Upper lobe of right lung (tissue), 1 donor: ENCODE results near the gene PEPD. TPM values are rescaled to one million over a fixed set of nuclear protein-coding genes. Genes with fewer than 3 reads are reported as not detected.

ENCODE experiments used
- ATAC-seq: fragments of 200-7000 bp; cut with Tn5 transposase; one replicate; pipeline ENCODE4 v1.9.1; 2020; ENCODE audit warnings: mild to moderate bottlenecking, moderate library complexity
- DNase-seq: peaks from one replicate; pipeline ENCODE4 v3.0.0-alpha.2; 2020
- H3K27ac ChIP-seq: fragments of 200-600 bp; one replicate; pipeline ENCODE4 v1.8.0; 2022
- H3K27me3 ChIP-seq: fragments of 200-600 bp; one replicate; pipeline ENCODE4 v1.8.0; 2022; ENCODE audit warnings: mild to moderate bottlenecking
- H3K36me3 ChIP-seq: fragments of 200-600 bp; one replicate; pipeline ENCODE4 v1.8.0; 2022
- H3K4me1 ChIP-seq: fragments of 200-600 bp; one replicate; pipeline ENCODE4 v1.8.0; 2022
- H3K4me3 ChIP-seq: fragments of 200-600 bp; one replicate; pipeline ENCODE4 v1.8.0; 2022; ENCODE audit warnings: mild to moderate bottlenecking
- H3K9me3 ChIP-seq: fragments of 200-600 bp; one replicate; pipeline ENCODE4 v1.8.0; 2022
- intact Hi-C: fragments of 100-400 bp; cut with DNase I; formaldehyde crosslinking; loops from one replicate; pipeline ENCODE4 v1.11.0; 2022
- total RNA-seq: library from RNA; stranded (reverse); fragmentation: NEBNext Ultra II Directional; extraction: Animal tissue kit (Norgen Biotek cat#: 25700); gene quantifications from one replicate; pipeline ENCODE4 v1.2.1, GENCODE V29; 2021
- TF ChIP-seq, protein P1 (sequence below): fragments of 200-600 bp; IDR thresholded peaks from one replicate; pipeline ENCODE4 v1.8.0; 2022; ENCODE audit warnings: antibody characterized with exemption
- donor health status: DM: no; HTN: yes; CAD: no; lungs with severe emphysema.

Gene PEPD
- total RNA-seq, 1 donor from 2014 or later, result 78.4 TPM

DNA sequence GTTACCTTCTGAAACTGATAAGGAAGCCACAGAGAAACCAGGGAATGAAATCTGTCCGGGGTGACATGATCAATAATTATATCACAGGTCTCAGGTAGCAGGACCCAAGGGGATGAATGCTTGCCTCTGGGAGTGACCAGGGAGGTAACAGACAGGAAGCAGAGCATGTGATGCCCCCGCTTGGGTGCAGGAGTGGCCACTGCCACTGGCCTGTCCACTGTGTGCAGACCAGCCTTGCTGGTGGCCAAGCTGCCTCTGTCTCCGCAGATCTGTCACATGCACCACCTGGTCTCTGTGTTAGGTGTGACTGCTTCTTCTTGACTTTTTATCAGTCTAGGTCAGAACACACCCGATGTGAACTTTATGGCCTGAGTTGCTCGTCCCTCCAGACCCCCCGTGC, 71.8 kb downstream of the PEPD start:
- no peaks in the 10 kb centered on the region for H3K4me1 ChIP-seq
- intact Hi-C loops, result no loop called here
- TF ChIP-seq, protein P1, sequence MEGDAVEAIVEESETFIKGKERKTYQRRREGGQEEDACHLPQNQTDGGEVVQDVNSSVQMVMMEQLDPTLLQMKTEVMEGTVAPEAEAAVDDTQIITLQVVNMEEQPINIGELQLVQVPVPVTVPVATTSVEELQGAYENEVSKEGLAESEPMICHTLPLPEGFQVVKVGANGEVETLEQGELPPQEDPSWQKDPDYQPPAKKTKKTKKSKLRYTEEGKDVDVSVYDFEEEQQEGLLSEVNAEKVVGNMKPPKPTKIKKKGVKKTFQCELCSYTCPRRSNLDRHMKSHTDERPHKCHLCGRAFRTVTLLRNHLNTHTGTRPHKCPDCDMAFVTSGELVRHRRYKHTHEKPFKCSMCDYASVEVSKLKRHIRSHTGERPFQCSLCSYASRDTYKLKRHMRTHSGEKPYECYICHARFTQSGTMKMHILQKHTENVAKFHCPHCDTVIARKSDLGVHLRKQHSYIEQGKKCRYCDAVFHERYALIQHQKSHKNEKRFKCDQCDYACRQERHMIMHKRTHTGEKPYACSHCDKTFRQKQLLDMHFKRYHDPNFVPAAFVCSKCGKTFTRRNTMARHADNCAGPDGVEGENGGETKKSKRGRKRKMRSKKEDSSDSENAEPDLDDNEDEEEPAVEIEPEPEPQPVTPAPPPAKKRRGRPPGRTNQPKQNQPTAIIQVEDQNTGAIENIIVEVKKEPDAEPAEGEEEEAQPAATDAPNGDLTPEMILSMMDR, result no peak
- no peak overlapping the region for H3K27ac ChIP-seq
- H3K27me3 ChIP-seq, result no peaks in the 10 kb centered on the region
- no peak overlapping the region for H3K4me3 ChIP-seq
- ATAC-seq, result no peak
- H3K36me3 ChIP-seq, result no peaks in the 10 kb centered on the region
- peak; percentile 40 for DNase-seq
- no peaks in the 10 kb centered on the region for H3K9me3 ChIP-seq

DNA sequence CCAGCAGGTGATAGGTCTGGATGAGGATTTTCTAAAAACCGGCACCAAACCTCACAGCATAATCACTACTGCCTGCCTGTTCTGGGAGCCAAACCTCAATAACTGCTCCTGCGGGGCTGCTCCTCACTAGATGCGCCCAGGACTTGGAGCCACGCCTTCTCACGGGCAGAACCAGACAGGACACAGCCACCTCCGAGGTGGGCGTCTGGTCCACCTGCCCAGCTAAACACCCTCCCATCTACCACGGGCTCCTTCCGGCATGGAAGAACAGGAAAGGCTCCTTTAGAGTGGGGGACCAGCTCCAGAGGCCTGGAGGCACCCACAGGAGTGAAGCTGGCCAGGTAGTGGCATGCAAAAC, 73.5 kb downstream of the PEPD start:
- H3K4me3 ChIP-seq, result no peak overlapping the region
- TF ChIP-seq, protein P1, result no peak
- peak; percentile 38 for DNase-seq
- no peaks in the 10 kb centered on the region for H3K27me3 ChIP-seq
- no peaks in the 10 kb centered on the region for H3K36me3 ChIP-seq
- no peaks in the 10 kb centered on the region for H3K4me1 ChIP-seq
- no peak for ATAC-seq
- intact Hi-C loops, result no loop called here
- H3K27ac ChIP-seq, result no peak overlapping the region
- no peaks in the 10 kb centered on the region for H3K9me3 ChIP-seq

DNA sequence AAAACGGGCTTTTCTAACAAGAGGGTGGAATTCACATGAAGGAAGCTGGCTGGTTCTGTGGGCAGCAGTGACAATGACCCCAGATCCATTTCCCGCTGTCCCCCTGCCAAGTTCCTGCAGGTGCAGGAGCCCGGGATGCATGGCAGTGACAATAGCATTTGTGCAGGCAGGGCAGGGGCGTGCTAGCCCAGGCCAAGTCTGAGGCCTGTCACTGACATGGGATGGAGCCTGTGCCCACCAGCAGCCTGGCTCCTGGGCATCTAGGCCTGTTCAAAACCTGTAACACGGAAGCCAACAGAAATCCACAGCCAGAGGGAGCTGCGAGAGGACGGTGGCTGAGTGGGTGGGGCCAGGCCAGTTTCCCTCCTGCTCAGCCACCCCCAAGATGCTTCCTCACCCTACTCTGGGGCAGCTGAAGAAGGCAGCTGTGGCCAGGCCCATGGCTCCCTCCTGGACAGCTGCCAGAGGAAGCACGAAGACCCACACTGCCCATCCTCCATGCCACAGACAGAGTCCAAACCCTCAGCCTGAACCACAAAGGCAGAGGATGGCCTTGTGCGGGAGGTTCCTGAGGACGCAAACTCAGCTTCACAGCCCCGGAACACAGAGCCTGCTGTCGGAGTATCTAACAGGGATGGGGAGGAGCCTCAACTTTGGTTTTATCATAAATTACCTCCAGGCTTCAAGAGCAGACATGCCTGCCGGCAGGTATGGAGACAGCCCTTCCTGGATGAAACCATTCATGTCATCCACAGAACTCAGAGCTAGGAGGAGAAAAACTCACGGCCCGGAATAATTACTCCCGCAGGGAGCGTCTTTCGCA, 74.0 kb downstream of the PEPD start:
- Histone ChIP-seq H3K4me1 (no peaks in the 10 kb centered on the region), H3K36me3 (no peaks in the 10 kb centered on the region), H3K27ac (no peak overlapping the region), H3K9me3 (no peaks in the 10 kb centered on the region), H3K27me3 (no peaks in the 10 kb centered on the region), H3K4me3 (no peak overlapping the region)
- intact Hi-C loops, result no loop called here
- ATAC-seq (no peak), DNase-seq (peak; percentile 54)
- TF ChIP-seq, protein P1, result no peak

DNA sequence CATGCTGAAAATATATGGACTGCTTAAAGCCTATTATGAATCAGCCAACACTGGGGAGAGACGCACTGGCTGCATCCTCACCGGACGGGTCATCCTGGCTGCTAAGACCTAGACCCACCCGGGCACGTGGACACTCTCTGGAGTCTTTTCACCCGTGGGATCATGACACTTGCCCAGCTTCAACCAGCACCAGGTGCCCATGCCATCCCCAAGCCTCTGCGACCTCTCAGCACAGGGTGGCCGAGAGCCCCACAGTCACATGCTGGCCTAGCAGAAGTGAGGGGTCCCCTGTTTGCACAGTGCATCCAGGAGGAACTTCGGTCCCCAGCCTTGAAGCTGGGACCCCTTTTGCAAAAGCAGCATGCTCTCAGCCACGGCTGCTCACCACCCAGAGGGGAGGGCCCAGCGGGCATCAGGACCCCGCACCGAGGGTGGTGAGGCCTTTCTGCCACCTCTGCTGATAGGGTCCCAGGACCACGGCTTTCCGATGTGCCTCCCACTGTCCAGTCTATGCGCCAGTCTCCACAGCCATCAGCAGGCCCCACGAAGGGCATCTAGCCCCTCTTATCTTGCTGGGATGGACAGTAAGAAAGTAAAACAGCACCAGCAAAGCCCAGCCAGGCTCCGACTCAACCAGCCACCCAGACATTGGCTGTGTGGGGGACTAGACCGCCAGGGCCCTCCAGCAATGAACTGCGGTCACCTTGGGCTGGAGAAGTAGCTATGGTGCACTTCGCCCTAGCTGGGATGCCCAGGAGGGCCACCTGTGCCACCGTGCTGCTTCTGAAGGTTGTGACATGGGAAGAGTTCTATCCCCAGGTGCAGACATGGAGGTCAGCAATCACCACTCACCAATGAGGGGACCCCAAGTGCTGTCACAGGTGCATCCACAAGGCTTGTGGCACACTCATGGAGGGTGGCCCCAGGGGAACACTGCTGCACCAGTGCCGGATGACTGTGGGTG, 75.0 kb downstream of the PEPD start:
- Histone ChIP-seq H3K4me1 (no peaks in the 10 kb centered on the region), H3K9me3 (no peaks in the 10 kb centered on the region), H3K4me3 (no peak overlapping the region), H3K36me3 (no peaks in the 10 kb centered on the region), H3K27me3 (no peaks in the 10 kb centered on the region), H3K27ac (no peak overlapping the region)
- TF ChIP-seq, protein P1, result no peak
- intact Hi-C loops, result no loop called here
- ATAC-seq (no peak), DNase-seq (peak; percentile 60)

DNA sequence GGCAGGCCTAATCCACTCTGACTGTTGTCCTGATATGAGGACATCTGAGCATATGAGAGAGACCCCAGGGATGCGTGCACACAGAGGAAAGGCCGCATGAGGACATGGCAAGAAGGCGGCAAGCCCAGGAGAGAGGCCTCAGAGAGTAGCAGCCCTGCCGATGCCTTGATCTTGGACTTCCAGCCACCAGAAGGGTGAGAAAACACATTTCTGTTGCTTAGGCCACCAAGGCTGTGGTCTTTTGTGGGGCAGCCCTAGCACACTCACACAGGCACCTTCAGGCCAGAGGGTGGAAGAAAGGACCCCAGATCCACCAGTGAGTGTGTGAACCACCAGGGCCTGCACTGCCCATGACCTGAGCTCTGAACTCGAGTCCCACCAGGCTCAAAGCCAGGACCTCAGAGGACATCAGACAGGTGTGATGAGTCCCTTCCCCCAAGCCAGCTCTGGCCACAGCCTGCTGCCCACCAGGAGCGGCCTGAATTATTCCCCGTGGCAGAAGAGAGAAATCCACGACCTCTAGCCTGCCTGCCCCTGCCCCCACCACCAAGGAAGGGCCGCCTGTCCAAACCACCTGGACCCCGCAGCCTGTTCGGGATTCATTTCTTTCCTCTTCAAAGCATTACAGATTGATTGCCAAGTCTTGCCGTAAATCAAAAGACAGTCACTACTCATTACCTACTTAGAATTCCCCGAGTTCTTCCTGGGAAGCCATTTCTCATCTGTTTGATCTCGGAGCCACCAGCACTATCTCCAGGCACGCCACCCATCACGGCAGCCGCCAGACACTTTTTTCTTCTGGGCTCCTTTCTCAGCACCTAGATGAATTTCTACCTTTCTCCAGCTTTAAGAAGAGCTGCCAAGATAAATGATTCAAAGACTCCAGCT, 75.9 kb downstream of the PEPD start:
- DNase-seq (no peak), ATAC-seq (no peak)
- H3K4me3 ChIP-seq, result no peak overlapping the region
- no peaks in the 10 kb centered on the region for H3K4me1 ChIP-seq
- H3K36me3 ChIP-seq, result no peaks in the 10 kb centered on the region
- intact Hi-C loops, result no loop called here
- H3K27me3 ChIP-seq, result no peaks in the 10 kb centered on the region
- H3K9me3 ChIP-seq, result no peaks in the 10 kb centered on the region
- H3K27ac ChIP-seq, result no peak overlapping the region
- TF ChIP-seq, protein P1, result no peak
